WTC11 (cell line): Measurements from ENCODE around the gene KY.

Experiments
- CTCF ChIP-seq: fragments of 200-600 bp; IDR thresholded peaks from 2 replicates; pipeline ENCODE4 v1.8.0; 2022; ENCODE audit warnings: antibody characterized with exemption
- FOXP1 ChIP-seq: sonication (generic); formaldehyde crosslinking; IDR thresholded peaks from 2 replicates; pipeline ENCODE4 v1.8.0; 2022; ENCODE audit warnings: missing genetic modification reagents, mild to moderate bottlenecking, moderate library complexity, borderline replicate concordance
- NFE2L1 ChIP-seq: sonication (generic); formaldehyde crosslinking; IDR thresholded peaks from 2 replicates; pipeline ENCODE4 v1.8.1; 2023; ENCODE audit warnings: missing genetic modification reagents
- NR1H2 ChIP-seq: sonication (generic); formaldehyde crosslinking; IDR thresholded peaks from 2 replicates; pipeline ENCODE4 v1.9.0; 2021; ENCODE audit warnings: mild to moderate bottlenecking, moderate library complexity, missing genetic modification reagents
- OVOL2 ChIP-seq: fragments of 250-450 bp; sonication (Bioruptor Pico); IDR thresholded peaks from 2 replicates; pipeline ENCODE4 v1.9.0; 2021; ENCODE audit warnings: mild to moderate bottlenecking, borderline replicate concordance
- SP1 ChIP-seq: sonication (generic); formaldehyde crosslinking; conservative IDR thresholded peaks from 2 replicates; pipeline ENCODE4 v1.8.1; 2022; ENCODE audit warnings: missing genetic modification reagents
- TEAD4 ChIP-seq: sonication (generic); formaldehyde crosslinking; IDR thresholded peaks from 2 replicates; pipeline ENCODE4 v1.8.0; 2022; ENCODE audit warnings: mild to moderate bottlenecking, missing genetic modification reagents
- ZNF416 ChIP-seq: fragments of 250-450 bp; sonication (Bioruptor Pico); IDR thresholded peaks from 2 replicates; pipeline ENCODE4 v1.9.0; 2021; ENCODE audit warnings: mild to moderate bottlenecking, inconsistent platforms

- no peak for TF ChIP-seq CTCF
- no peak for TF ChIP-seq FOXP1
- no peak for TF ChIP-seq OVOL2
- TF ChIP-seq ZNF416 (CRISPR knock-in tag) = no peak
- no peak for TF ChIP-seq NFE2L1 (CRISPR knock-in tag)
- TF ChIP-seq TEAD4 (CRISPR knock-in tag) = no peak
- no peak for TF ChIP-seq NR1H2 (CRISPR knock-in tag)
- TF ChIP-seq SP1 (CRISPR knock-in tag) = no peak
Observed at GRCh38 chr3:134579141-134579665, 71.6 kb downstream of the KY start.
